Omental fat pad (tissue), 4 donors: ENCODE data around the gene MRM1. TPM values are rescaled to one million over a fixed set of nuclear protein-coding genes. Genes with fewer than 3 reads are reported as not detected.
A peak's percentile ranks its signal among the peaks of the same experiment; 100 is the strongest.

ENCODE experiments used
- ATAC-seq: fragments of 150-250 bp; one replicate; pipeline ENCODE4 v1.9.1; 2016; ENCODE audit warnings: mild to moderate bottlenecking, moderate library complexity; ENCODE audit not compliant: low FRiP score
- DNase-seq: peaks from one replicate; pipeline ENCODE4 v3.0.0-alpha.2; 2019; ENCODE audit warnings: low spot score
- CTCF ChIP-seq, 3 donors: fragments of 450-650 bp; IDR thresholded peaks; one replicate each; pipeline ENCODE4 v1.5.1; 2016 to 2017; ENCODE audit warnings: antibody characterized with exemption in 3 of 3, mild to moderate bottlenecking in 3 of 3, moderate library complexity in 2 of 3
- total RNA-seq, 4 donors: library from RNA; depleted of rRNA; stranded (reverse); fragments of >200 nt; gene quantifications; one replicate each; pipeline ENCODE4 v1.1.0, GENCODE V29; 2016

Gene MRM1
- total RNA-seq, 4 donors from 2014 or later, result 5.3 to 8.2 (median 5.6) TPM

GRCh38 chr17:36629252-36629847 is 28.0 kb downstream of the MRM1 start:
- peak; percentile 78 for DNase-seq
- TF ChIP-seq CTCF (IDR thresholded peaks at IDR 0.05), result peak in 2 of 3 donors; percentile 48 to 87
- peak; percentile 74 for ATAC-seq

- no peak for DNase-seq
- no peak for TF ChIP-seq CTCF (IDR thresholded peaks at IDR 0.05)
- ATAC-seq, result no peak
These were observed 28.7 kb downstream of the MRM1 start for GRCh38 chr17:36629970-36630502.

GRCh38 chr17:36631022-36631421 is 29.6 kb downstream of the MRM1 start:
- DNase-seq (no peak), ATAC-seq (no peak)
- TF ChIP-seq CTCF (IDR thresholded peaks at IDR 0.05), result no peak

- TF ChIP-seq CTCF (IDR thresholded peaks at IDR 0.05), result no peak
- ATAC-seq (no peak), DNase-seq (no peak)
These were observed 31.8 kb downstream of the MRM1 start for GRCh38 chr17:36632916-36633771.

- TF ChIP-seq CTCF (IDR thresholded peaks at IDR 0.05), result no peak
- DNase-seq, result no peak
- no peak for ATAC-seq
These were observed 39.0 kb downstream of the MRM1 start for GRCh38 chr17:36640346-36640745.

- ATAC-seq, result no peak
- TF ChIP-seq CTCF (IDR thresholded peaks at IDR 0.05), result no peak
- no peak for DNase-seq
These were observed 39.5 kb downstream of the MRM1 start for GRCh38 chr17:36640836-36641235.
